GM21528 (cell line): Measurements from ENCODE around the gene CHAC1.
A peak's percentile ranks its signal among the peaks of the same experiment; 100 is the strongest.
"Not testable (repeated sequence)": the region's sequence is repeated elsewhere in the genome, so short reads cannot be mapped to it uniquely, and the experiment has no call there.

Experiments used
- ATAC-seq: cut with Tn5 transposase; IDR thresholded peaks from one replicate; pipeline ENCODE4 v1.9.1; 2021; ENCODE audit warnings: mild to moderate bottlenecking, moderate library complexity; ENCODE audit not compliant: unreplicated experiment, low FRiP score

The CHAC1 gene

DNA sequence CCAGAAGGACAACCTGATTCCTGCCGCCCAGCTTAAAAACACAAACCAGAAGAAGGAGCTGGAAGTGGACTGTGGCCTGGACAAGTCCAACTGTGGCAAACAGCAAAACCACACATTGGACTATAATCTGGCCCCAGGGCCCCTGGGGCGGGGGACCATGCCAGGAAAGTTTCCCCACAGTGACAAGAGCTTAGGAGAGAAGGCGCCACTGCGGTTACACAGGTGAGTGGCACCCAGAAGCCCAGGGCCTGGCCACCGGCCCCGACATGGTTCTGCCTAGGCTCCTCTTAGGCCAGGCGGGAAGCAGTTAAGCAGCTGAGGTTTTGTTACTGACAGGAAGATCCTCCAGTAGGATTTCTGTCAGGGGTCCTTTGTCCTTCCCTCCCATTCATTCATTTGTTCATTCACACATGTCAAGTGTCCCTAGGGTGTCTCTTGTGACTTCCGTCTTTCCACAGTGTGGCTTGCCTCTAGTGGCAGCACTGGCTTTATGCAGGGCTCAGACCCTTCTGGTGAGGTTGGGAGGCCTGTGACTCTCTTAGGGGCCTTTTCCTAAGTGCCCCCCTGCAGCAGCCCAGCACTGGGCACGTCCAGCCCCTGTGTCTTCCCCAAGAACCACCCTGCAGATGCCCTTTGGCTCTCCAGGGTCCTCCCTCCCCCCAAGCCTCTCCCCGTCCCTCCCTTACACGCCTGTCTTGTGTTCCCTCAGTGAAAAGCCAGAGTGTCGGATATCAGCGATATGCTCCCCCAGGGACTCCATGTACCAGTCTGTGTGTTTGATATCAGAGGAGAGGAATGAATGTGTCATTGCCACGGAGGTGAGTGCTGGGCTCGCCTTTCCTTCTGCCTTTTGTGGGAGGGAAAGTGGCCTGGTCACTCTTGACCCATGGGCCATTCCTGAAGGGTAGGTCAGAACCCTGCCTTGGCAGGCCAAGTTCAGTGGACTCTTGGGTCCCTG lies 16.3 kb upstream of the CHAC1 start:
- no peak for ATAC-seq

DNA sequence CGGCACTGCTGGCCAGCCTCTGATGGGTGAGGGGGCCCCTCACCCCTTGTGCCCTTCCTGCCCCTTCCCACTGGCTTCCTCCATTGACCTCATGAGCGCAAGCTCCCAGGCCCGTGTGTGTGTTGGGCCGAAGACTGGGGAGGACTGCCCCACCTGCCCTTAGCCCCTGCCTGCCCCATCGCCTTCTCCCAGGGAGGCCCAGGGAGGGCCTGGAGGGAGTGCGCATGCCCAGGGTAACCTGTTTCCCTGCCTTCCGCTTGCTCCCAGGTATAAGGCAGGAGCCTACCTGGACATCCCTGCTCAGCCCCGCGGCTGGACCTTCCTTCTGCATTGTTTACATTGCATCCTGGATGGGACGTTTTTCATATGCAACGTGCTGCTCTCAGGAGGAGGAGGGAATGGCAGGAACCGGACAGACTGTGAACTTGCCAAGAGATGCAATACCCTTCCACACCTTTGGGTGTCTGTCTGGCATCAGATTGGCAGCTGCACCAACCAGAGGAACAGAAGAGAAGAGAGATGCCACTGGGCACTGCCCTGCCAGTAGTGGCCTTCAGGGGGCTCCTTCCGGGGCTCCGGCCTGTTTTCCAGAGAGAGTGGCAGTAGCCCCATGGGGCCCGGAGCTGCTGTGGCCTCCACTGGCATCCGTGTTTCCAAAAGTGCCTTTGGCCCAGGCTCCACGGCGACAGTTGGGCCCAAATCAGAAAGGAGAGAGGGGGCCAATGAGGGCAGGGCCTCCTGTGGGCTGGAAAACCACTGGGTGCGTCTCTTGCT lies 15.3 kb upstream of the CHAC1 start:
- no peak for ATAC-seq

DNA sequence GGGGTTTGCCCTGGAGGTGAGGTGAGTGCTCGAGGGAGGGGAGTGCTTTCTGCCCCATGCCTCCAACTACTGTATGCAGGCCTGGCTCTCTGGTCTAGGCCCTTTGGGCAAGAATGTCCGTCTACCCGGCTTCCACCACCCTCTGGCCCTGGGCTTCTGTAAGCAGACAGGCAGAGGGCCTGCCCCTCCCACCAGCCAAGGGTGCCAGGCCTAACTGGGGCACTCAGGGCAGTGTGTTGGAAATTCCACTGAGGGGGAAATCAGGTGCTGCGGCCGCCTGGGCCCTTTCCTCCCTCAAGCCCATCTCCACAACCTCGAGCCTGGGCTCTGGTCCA lies 14.8 kb upstream of the CHAC1 start:
- no peak for ATAC-seq

DNA sequence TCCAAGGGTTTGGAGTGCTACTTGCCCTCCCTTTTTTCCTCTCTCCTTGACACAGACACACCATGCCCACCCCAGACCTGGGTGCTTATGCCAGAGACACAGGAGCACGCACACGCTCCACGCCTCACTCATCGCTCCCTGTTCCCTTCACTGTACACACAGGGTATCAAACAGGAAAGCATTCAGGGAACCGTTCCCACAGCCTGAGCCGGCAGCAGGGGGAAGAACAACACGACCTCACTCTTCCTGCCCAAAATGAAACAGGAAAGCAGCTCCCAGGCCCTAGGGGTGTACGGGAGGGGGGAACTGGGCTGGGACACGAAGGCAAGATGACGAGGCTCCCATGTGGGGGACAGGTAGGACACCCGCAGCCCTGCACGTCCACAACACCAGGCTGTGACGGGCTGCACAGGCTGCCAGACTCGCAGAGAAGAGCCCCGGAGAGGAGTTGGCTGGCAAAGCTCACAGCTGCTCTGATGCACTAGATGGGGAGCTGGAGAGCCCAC lies 12.9 kb upstream of the CHAC1 start:
- no peak for ATAC-seq

DNA sequence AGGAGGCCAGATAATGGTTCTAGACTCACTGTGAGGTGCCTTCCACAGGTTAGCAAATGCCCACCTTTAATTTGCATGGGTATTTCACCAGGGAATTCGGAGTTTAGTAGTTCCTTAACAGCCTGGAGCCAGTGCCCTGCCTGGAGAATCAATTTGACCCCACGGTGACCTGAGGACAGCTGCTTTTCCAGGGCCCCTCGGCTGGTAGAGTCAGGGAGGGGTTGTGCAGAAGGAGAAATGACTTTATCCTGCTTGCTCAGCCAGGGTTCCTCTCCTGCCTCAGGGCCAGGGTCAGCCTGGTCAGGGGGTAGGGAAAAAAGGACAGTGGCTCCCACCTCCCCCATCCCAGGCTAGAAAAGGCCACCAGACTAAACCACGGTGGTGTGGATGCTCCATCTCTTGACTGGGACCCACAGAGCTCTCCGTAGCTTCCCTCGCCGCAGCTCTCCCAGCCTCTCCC lies 12.2 kb upstream of the CHAC1 start:
- no peak for ATAC-seq

DNA sequence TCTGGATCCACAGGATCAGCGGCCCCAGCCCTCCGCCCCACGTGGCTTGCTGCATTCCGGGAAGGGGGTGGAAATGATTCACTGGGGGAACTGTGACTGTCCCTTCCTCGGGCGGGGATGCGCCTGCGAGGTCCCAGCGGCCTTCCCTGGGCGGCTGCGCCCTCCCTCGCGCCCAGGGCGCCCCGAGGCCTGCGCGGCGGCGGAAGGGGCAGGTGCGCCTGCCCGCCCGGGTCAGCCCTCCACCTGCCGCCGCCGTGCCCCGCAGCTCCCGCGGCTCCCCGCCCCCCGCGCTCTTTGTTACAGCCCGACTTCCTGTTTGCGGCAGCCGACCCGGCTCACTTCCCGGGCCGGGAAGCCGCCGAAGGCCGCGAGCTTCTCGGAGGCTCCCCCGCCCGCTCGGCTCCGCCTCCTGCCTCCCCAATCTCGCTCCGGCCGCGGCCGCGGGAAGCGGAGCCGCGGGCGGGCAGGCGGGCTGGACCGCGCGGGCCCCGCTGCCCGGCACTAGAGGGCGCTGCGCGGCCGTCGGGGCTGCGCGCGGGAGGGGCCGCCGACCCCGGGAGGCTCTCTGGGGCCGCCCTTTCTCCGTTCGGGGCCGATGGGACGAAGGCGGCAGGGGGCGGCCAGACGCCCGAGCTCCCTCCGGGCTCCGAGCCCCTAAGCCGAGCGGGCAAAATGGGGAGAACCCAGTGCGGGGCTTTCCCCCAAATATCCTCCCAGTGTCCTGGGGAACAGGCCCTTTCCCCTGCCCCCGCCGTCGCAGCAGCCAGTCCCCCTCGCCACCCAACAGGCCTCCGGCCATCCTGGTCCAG lies 11.5 kb upstream of the CHAC1 start:
- ATAC-seq = peak; percentile 64

DNA sequence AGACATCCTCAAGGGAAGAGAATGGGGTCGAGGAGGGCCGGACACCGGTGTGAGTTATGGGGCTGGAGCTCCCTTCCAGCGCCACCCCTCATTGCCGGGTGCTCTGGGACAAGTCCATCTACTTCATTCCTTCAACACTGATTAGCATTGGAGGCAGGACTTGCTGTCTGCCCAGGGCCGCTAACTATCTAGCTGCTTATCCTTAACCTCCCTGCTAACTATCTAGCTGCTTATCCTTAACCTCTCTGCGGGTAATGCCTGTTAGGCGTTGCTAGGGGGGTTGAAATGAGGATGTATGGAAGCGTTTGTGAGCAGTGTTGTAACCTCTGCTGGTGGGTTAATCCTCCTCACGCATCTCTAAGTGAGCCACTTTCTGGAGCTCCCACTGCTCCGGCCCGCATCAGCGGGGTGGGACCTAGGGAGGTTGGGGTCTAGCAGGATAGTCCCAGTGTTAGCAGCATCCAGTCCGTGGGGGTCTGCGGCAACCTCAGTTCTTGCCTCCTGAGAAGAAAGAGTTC lies 10.9 kb upstream of the CHAC1 start:
- ATAC-seq = no peak

DNA sequence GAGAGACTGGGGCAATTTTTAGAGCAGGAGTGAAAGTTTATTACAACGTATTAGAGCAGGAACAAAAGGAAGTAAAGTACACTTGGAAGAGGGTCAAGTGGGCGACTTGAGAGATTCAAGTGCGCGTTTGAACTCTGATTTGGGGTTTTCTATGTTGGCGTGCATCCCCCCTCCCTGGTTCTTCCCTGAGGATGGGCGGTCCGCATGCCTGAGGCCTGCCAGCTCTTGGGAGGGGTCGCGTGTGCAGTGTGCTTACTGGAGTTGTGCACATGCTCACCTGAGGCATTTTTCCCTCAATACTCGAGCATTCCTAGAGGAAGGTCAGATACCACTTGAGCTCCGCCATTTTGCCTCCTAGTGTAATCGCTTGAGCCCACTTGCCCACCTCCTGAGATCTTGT lies 10.4 kb upstream of the CHAC1 start:
- no peak for ATAC-seq

DNA sequence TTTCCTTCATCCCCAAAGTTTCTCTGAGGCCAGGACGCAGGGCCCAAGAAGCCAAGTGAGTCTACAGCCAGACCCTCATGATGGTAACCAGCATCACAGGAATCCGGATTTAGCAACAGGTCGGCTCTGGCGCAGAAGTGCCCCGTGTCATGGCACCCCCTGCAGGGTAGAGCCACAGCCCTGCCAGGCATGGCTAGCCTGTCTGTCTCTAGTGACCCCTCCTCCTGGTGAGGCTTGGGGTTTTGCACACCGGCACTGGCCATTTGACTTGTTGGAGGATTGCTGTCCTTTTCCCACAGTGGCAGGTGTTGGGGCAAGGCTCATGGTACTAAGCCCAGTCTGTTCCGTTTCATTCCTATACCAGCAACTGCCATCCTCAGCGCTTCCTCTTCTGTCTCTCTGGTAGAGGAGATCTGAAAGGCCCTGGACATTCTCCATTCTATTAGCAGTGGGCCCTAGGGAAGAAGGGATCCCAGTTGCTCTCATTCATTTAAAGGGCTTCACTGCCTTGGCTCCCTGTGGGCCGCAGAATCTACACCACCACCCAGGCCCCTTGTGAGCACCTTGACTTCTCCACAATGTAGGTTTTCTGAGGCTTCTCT lies 9.4 kb upstream of the CHAC1 start:
- ATAC-seq = no peak

DNA sequence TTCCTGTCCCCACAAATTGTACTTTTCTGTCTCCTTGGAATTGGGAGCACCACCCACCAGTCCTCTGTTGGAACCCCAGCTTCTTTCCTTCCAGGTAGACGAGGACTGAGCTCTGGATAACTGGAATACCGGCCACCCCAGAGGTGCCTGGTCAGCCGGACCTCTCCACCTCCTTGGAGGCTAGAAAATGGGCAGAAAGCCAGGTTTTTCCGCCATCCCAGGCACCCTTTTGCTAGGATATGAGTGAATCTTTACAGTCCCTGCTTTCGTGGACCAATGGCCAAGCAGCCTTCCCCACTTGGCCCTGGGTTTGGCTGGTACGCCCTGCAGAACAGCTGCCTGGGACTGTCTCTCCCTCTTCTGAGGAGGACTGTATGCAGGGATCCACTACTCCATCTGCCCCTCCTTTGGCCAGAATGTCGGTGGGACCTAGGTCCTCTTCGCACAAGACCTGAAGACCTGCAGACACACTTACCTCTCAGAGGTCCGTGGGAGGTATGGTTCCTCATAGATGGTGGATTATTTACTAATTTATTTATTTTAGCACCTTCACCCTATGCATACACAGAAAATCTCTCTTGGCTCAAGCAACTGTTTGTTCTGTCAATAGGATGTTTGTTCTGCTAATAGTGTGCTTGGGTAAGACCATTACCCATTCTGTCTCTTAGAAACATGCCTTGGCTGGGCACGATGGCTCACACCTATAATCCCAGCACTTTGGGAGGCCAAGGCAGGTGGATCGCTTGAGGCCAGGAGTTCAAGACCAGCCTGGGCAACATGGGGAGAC lies 8.6 kb upstream of the CHAC1 start:
- ATAC-seq = no peak

DNA sequence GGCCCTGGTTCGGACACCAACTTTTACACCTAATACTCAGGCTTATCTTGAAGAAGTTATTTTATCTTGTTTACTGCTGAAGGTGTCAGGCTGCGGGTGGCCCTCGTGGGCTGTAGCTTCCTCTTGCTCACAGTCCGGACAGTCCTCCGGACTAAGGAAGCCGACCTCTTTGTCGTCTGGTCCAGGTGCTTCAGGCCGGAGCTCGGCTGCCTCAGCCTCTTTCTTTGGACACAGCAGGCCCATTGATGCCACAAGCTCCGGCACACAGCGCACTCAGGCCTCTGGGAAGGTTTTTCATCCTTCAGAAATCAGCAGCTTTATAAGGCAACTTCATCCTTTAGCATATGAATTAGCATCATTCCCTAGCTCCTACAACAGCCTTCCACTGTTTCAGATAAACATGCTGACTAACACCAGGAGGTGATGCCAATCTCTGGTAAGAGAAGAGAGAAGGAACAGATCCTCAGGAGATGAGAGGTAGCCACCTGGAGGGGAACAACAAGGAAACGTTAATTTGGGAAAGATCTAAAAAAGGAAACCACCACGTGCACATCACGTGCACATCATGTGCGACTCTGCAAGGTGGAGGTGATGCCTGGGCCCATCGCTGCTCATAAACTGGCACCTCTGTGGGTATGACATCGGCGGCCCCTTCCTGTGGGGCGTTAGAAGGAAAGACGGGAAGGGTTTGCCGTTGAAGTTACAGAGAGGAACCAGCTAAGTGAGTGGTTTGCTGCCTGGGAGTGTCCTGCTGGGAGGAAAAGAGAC lies 4.4 kb upstream of the CHAC1 start:
- ATAC-seq = no peak

DNA sequence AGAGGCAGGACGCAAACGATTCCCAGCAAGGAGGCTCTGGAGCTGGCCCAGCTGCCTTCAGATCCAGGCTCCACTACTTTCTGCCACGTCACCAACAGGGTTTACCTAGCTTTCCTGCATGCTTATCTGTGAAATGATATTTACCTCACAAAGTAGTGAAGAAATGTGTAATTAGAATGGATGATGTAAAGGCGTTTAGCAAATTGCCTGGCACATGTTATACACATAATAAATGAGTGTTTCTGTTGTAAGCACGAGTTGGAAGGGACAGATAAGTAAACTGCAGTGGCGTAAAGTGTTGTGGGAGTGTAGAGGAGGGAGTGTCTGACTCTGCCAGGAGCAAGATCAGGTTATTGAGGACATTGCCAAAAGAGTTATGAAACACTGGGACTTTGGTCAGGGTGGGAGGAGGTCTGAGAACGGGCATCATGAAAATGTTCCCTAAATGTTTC lies 3.5 kb upstream of the CHAC1 start:
- no peak for ATAC-seq

DNA sequence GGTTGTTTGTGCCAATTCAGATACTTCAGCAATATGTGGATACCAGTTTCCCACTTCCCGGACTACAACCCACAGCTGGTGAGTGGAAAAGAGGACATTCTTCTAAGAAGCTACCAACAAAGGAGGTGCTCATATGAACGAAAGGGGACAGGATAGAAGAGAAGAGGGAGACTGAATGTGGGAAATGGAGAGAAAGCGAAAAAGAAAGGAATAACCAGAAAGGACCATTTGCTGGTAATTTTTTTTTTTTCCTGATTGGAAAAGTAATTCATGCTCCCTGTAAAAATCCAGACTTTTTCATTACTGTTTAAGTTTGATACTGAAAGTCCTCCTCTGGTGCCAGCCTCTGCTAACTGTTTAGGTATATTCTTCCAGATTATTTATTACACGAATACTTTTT lies 1.5 kb upstream of the CHAC1 start:
- ATAC-seq = no peak

DNA sequence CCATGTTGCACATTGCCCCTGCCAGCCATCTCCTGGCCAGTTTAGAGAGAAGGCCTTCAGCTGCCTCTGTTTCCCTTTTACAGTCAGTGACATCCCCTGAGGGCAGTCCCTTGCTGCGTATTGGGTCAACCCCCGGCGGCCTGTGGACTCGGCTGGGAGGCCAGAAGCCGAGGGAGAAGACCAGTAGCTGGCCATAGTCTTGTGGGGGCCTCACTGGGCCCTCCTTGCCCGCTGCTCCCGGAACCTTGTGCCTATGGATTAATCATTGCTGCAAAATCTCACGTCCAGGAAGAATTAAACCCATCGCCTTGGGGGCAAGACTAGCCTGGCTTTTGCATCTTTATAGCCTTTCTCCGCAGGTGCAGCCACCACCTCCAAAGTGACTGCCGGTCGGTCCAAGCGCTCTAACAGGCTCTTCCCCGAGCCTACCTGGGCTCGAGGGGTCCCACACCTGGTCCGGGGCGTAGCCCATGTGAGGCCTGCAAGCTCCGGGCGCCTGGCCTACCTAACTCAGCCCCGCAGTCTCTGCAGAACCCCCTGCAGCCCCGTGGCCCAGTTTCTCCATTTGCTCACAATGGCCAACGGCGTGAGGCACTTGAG lies 870 bp upstream of the CHAC1 start:
- ATAC-seq = no peak

DNA sequence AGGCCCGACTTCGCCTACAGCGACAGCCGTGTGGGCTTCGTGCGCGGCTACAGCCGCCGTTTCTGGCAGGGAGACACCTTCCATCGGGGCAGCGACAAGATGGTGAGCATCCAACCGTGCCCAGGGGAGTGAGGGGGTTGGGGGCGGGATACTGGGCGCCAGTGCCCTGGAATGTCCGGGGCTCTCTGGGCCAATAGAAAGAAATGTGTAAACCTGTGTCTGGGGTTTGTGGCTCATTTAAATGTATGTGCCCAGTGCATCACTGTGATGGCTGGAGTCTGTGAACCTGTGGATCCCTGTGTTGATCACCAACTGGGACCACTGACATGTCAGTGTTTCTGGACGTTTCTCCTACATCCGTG lies 423 bp downstream of the CHAC1 start:
- no peak for ATAC-seq

DNA sequence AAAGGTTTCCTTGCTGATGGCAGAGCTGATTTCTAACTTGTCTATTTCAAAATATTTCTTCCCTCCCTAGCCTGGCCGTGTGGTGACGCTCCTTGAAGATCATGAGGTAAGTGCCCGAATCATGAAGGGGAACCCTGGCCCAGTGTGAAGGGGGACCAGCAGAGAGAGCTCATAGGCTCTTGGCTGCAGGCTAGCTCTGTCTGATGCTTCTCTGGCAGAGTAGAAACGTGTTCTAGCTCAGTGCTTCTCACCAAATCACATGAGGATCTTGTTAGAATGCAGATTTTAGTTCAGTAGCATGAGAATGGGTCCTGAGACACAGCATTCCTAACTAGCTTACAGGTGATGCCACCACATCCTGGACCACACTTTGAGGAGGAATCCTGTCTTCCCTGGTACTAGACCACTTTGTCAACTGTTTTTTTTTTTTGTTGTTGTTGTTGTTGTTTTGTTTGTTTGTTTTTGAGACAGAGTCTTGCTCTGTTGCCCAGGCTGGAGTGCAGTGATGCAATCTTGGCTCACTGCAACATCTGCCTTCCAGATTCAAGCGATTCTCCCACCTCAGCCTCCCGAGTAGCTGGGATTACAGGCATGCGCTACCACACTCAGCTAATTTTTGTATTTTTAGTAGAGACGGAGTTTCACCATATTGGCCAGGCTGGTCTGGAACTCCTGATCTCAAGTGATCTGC lies 1.0 kb downstream of the CHAC1 start:
- not testable (repeated sequence) for ATAC-seq

DNA sequence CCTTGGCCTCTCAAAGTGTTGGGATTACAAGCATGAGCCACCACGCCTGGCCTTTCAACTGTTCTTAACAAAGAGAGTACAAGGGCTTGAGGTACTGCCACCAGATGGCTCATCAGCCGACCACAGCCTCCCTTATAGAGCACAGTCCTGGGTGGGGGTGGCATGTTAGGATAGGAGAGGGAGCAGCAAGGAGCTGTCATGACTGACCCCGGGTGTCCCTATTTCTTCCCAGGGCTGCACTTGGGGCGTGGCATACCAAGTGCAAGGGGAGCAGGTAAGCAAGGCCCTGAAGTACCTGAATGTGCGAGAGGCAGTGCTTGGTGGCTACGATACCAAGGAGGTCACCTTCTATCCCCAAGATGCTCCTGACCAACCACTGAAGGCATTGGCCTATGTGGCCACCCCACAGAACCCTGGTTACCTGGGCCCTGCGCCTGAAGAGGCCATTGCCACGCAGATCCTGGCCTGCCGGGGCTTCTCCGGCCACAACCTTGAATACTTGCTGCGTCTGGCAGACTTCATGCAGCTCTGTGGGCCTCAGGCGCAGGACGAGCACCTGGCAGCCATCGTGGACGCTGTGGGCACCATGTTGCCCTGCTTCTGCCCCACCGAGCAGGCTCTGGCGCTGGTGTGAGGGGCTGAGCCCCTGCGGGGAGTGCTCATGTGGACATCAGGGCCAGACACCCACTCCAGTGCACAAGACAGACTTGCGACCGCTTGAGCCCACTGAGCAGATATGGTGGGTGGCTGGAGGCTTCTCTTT lies 2.1 kb downstream of the CHAC1 start:
- ATAC-seq = no peak
